CD14-positive monocyte (primary cell): ENCODE measurements around the gene BICD1. TPM values are rescaled to one million over a fixed set of nuclear protein-coding genes. Genes with fewer than 3 reads are reported as not detected.

ENCODE experiments used
- DNase-seq, 3 donors: peaks; one replicate each; pipeline ENCODE4 v3.0.0-alpha.2; 2011 to 2022
- H2AFZ ChIP-seq: 2 replicates; pipeline ENCODE4 v1.6.0; 2012; ENCODE audit warnings: mild to moderate bottlenecking, low read depth, low read length, inconsistent platforms; ENCODE audit not compliant: insufficient read depth, poor library complexity, severe bottlenecking
- H3K27ac ChIP-seq, 2 donors: 1 replicate in 1 of 2; 2 replicates in 1 of 2; pipeline ENCODE4 v1.5.1; 2012 to 2013; ENCODE audit warnings: low read length in 2 of 2, control low read depth in 1 of 2, inconsistent platforms in 1 of 2, low read depth in 1 of 2, mild to moderate bottlenecking in 1 of 2
- H3K27me3 ChIP-seq, 2 donors: one replicate each; pipeline versions ENCODE4 v1.6.0 to v1.6.1; 2011 to 2013; ENCODE audit warnings: low read length in 2 of 2; ENCODE audit not compliant: control insufficient read depth in 2 of 2, insufficient read depth in 2 of 2
- H3K36me3 ChIP-seq, 2 donors: replicated peaks in 1 of 2; 1 replicate in 1 of 2; 2 replicates in 1 of 2; pipeline versions ENCODE4 v1.5.1 to v1.6.1; 2012 to 2013; ENCODE audit warnings: low read length in 2 of 2, control low read depth in 1 of 2, inconsistent platforms in 1 of 2, mild to moderate bottlenecking in 1 of 2; ENCODE audit not compliant: insufficient read depth in 2 of 2, control insufficient read depth in 1 of 2
- H3K4me1 ChIP-seq, 2 donors: 1 replicate in 1 of 2; 2 replicates in 1 of 2; pipeline versions ENCODE4 v1.5.1 to v1.6.1; 2012 to 2013; ENCODE audit warnings: low read length in 2 of 2, control low read depth in 1 of 2, inconsistent platforms in 1 of 2, mild to moderate bottlenecking in 1 of 2, moderate library complexity in 1 of 2; ENCODE audit not compliant: insufficient read depth in 2 of 2, control insufficient read depth in 1 of 2
- H3K4me2 ChIP-seq: replicated peaks from 2 replicates; pipeline ENCODE3; 2012; ENCODE audit warnings: low read length, moderate library complexity, mild to moderate bottlenecking; ENCODE audit not compliant: poor library complexity, severe bottlenecking; ENCODE audit errors: extremely low read depth
- H3K4me3 ChIP-seq, 3 experiments: fragments of 200-600 bp in 1 of 3; sonication (generic) in 1 of 3; replicated peaks in 1 of 3; 1 replicate in 2 of 3; 2 replicates in 1 of 3; pipeline ENCODE4 v1.5.1; 2011 to 2013; ENCODE audit warnings: low read length in 3 of 3, mild to moderate bottlenecking in 3 of 3, control low read depth in 2 of 3, low read depth in 2 of 3, inconsistent platforms in 1 of 3, moderate library complexity in 1 of 3
- H3K79me2 ChIP-seq: 2 replicates; pipeline ENCODE4 v1.6.0; 2012; ENCODE audit warnings: mild to moderate bottlenecking, control low read depth, inconsistent platforms, low read length, moderate library complexity; ENCODE audit not compliant: insufficient read depth
- H3K9ac ChIP-seq: 2 replicates; pipeline ENCODE4 v1.6.0; 2017; ENCODE audit warnings: low read length, mild to moderate bottlenecking; ENCODE audit not compliant: insufficient read depth, poor library complexity, severe bottlenecking
- H3K9me3 ChIP-seq, 2 donors: replicated peaks in 1 of 2; 1 replicate in 1 of 2; 2 replicates in 1 of 2; pipeline versions ENCODE4 v1.5.1 to v1.6.1; 2012 to 2013; ENCODE audit warnings: low read length in 2 of 2, control low read depth in 1 of 2; ENCODE audit not compliant: control insufficient read depth in 1 of 2, insufficient read depth in 1 of 2
- H4K20me1 ChIP-seq: 2 replicates; pipeline ENCODE4 v1.6.0; 2012; ENCODE audit warnings: mild to moderate bottlenecking, low read length, control low read depth, moderate library complexity; ENCODE audit not compliant: insufficient read depth
- H3K27ac Mint-ChIP-seq, 7 donors: one replicate each; pipeline ENCODE4 v1.8.0; 2020; ENCODE audit warnings: mild to moderate bottlenecking in 7 of 7, mixed read lengths in 7 of 7, moderate library complexity in 6 of 7, inconsistent platforms in 2 of 7
- H3K27me3 Mint-ChIP-seq, 3 donors: one replicate each; pipeline ENCODE4 v1.8.0; 2021 to 2022; ENCODE audit warnings: low read depth in 3 of 3, mild to moderate bottlenecking in 3 of 3, mixed read lengths in 3 of 3, moderate library complexity in 3 of 3, inconsistent platforms in 1 of 3
- H3K36me3 Mint-ChIP-seq, 2 donors: one replicate each; pipeline ENCODE4 v1.8.0; 2020; ENCODE audit warnings: mixed read lengths in 2 of 2, inconsistent platforms in 1 of 2, mild to moderate bottlenecking in 1 of 2
- H3K4me1 Mint-ChIP-seq: one replicate; pipeline ENCODE4 v1.8.0; 2020; ENCODE audit warnings: mild to moderate bottlenecking, mixed read lengths
- H3K4me3 Mint-ChIP-seq, 2 donors: one replicate each; pipeline ENCODE4 v1.8.0; 2020; ENCODE audit warnings: mild to moderate bottlenecking in 2 of 2, mixed read lengths in 2 of 2, moderate library complexity in 1 of 2
- H3K9me3 Mint-ChIP-seq, 7 donors: one replicate each; pipeline ENCODE4 v1.8.0; 2020 to 2022; ENCODE audit warnings: mixed read lengths in 7 of 7, mild to moderate bottlenecking in 6 of 7, moderate library complexity in 6 of 7, inconsistent platforms in 2 of 7
- CTCF ChIP-seq: fragments of 200-600 bp; IDR thresholded peaks from one replicate; pipeline ENCODE4 v1.8.0; 2022; ENCODE audit warnings: antibody characterized with exemption, mild to moderate bottlenecking
- WGBS: methylation state at CpG from one replicate; pipeline ENCODE4 v1.1.5; 2013; ENCODE audit warnings: missing lambda C conversion rate; ENCODE audit not compliant: insufficient coverage; 5-methylcytosine and 5-hydroxymethylcytosine counted together
- intact Hi-C, 2 donors: fragments of 100-400 bp; cut with micrococcal nuclease; formaldehyde crosslinking; loops; one replicate each; pipeline versions ENCODE4 v1.15.0 to v1.15.1; 2023
- polyA plus RNA-seq, 3 donors: library from polyadenylated mRNA; depleted of rRNA in 1 of 3; unstranded in 2 of 3; stranded (reverse) in 1 of 3; fragments of 300-500 nt in 2 of 3; fragments of >200 nt in 1 of 3; fragmentation: Illumina TruSeq in 2 of 3; gene quantifications; 1 replicate in 2 of 3; 2 replicates in 1 of 3; pipeline ENCODE4 v1.2.3, GENCODE V29; 2012 to 2021

Gene BICD1
- polyA plus RNA-seq, 3 donors, result 0.55 to 2.1 (median 1.6) TPM

GRCh38 chr12:32419520-32419960, 312.9 kb downstream of the BICD1 start:
- Histone ChIP-seq H3K27me3 (no peaks in the 10 kb centered on the region), H3K9ac (no peak overlapping the region), H3K4me2 (no peak overlapping the region), H3K27ac (no peak overlapping the region), H3K4me3 (no peak overlapping the region), H3K79me2 (peaks cover 4% of the 10 kb centered on the region), H3K4me1 (peaks cover 8 to 12% of the 10 kb centered on the region in 2 donors), H3K36me3 (no peaks in the 10 kb centered on the region), H2AFZ (no peak overlapping the region), H3K9me3 (no peaks in the 10 kb centered on the region), H4K20me1 (no peaks in the 10 kb centered on the region)
- Mint-ChIP-seq H3K36me3 (no peaks in the 10 kb centered on the region), H3K4me1 (peaks cover 18% of the 10 kb centered on the region), H3K4me3 (no peak overlapping the region), H3K27me3 (peaks cover 0 to 2% (median 1%) of the 10 kb centered on the region in 3 donors), H3K27ac (peak overlapping the region in 1 of 7 donors; percentile 18), H3K9me3 (peaks cover 0 to 3% (median under 1%) of the 10 kb centered on the region in 7 donors)
- WGBS, result no CpG with 5 or more reads among the region's 2 CpGs
- intact Hi-C loops, result no loop called here
- no peak for DNase-seq
- TF ChIP-seq CTCF, result no peak

GRCh38 chr12:32420356-32420755, 313.7 kb downstream of the BICD1 start:
- H3K27ac ChIP-seq, result no peak overlapping the region
- Mint-ChIP-seq H3K36me3 (no peaks in the 10 kb centered on the region), H3K4me1 (peaks cover 18% of the 10 kb centered on the region), H3K9me3 (peaks cover 0 to 3% (median 2%) of the 10 kb centered on the region in 7 donors), H3K27me3 (peaks cover 0 to 2% (median 1%) of the 10 kb centered on the region in 3 donors), H3K4me3 (no peak overlapping the region), H3K27ac (peak overlapping the region in 1 of 7 donors; percentile 21)
- H3K79me2 ChIP-seq, result peaks cover 4% of the 10 kb centered on the region
- H4K20me1 ChIP-seq, result no peaks in the 10 kb centered on the region
- no peaks in the 10 kb centered on the region for H3K27me3 ChIP-seq
- no peak overlapping the region for H2AFZ ChIP-seq
- no peaks in the 10 kb centered on the region for H3K36me3 ChIP-seq
- H3K9ac ChIP-seq, result no peak overlapping the region
- no peak for DNase-seq
- intact Hi-C loops, result no loop called here
- peaks cover 8 to 12% of the 10 kb centered on the region in 2 donors for H3K4me1 ChIP-seq
- H3K4me2 ChIP-seq, result no peak overlapping the region
- 100% methylated on average over 2 of the region's 2 CpGs for WGBS
- no peak overlapping the region for H3K4me3 ChIP-seq
- no peak for TF ChIP-seq CTCF
- H3K9me3 ChIP-seq, result no peaks in the 10 kb centered on the region
